ENCODE data around the gene IFFO2. TPM values are rescaled to one million over a fixed set of nuclear protein-coding genes. Genes with fewer than 3 reads are reported as not detected.

IFFO2 gene
- polyA plus RNA-seq, 1 of the 3 experiments (the other 2 are of a cell fraction): 10.5 TPM

DNA sequence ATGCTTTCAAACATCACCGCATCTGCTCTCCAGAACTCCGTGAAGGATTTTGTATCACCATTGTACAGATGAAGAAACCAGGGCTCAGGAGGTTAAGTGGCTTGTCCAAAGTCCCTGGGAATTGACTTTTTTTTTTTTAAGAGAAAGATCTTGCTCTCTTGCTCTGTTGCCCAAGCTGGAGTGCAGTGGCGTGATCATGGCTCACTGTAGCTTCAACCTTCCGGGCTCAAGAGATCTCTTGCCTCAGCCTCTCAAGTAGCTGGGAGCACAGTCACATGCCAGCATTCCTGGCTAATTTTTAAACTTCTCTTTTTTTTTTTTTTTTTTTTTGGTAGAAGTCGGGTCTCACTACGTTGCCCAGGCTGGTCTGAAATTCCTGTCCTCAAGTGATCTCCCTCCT, 90.2 kb downstream of the IFFO2 start:
- DNase-seq: no peak
- H3K9me2 ChIP-seq: no peaks in the 10 kb centered on the region
- H3K4me2 ChIP-seq: no peak overlapping the region
- no peaks in the 10 kb centered on the region for H3K36me3 ChIP-seq (replicated peaks in 1 of 2; ENCODE audit: control insufficient read depth in 1 of 2, insufficient read depth in 2 of 2, low read length in 1 of 2)
- no peaks in the 10 kb centered on the region for H3F3A ChIP-seq (replicated peaks; ENCODE audit: insufficient read depth)
- TF ChIP-seq EZH2phosphoT487 (IDR thresholded peaks at IDR 0.05; ENCODE audit: borderline replicate concordance, low read depth) (no peak), YY1 (IDR thresholded peaks at IDR 0.05; ENCODE audit: low read depth) (no peak), POLR2AphosphoS5 (IDR thresholded peaks at IDR 0.05; ENCODE audit: low read depth, low read length) (no peak), USF2 (IDR thresholded peaks at IDR 0.05; ENCODE audit: borderline replicate concordance, low read depth, low read length) (no peak), NRF1 (IDR thresholded peaks at IDR 0.05; ENCODE audit: low read depth, low read length) (no peak), FOXM1 (IDR thresholded peaks at IDR 0.05; ENCODE audit: low read depth) (no peak), REST (IDR thresholded peaks at IDR 0.05; ENCODE audit: low read depth, low read length) (no peak)
- TF ChIP-seq, protein P1, sequence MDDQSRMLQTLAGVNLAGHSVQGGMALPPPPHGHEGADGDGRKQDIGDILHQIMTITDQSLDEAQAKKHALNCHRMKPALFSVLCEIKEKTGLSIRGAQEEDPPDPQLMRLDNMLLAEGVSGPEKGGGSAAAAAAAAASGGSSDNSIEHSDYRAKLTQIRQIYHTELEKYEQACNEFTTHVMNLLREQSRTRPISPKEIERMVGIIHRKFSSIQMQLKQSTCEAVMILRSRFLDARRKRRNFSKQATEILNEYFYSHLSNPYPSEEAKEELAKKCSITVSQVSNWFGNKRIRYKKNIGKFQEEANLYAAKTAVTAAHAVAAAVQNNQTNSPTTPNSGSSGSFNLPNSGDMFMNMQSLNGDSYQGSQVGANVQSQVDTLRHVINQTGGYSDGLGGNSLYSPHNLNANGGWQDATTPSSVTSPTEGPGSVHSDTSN (IDR thresholded peaks at IDR 0.05): no peak
- TF ChIP-seq, protein P2, sequence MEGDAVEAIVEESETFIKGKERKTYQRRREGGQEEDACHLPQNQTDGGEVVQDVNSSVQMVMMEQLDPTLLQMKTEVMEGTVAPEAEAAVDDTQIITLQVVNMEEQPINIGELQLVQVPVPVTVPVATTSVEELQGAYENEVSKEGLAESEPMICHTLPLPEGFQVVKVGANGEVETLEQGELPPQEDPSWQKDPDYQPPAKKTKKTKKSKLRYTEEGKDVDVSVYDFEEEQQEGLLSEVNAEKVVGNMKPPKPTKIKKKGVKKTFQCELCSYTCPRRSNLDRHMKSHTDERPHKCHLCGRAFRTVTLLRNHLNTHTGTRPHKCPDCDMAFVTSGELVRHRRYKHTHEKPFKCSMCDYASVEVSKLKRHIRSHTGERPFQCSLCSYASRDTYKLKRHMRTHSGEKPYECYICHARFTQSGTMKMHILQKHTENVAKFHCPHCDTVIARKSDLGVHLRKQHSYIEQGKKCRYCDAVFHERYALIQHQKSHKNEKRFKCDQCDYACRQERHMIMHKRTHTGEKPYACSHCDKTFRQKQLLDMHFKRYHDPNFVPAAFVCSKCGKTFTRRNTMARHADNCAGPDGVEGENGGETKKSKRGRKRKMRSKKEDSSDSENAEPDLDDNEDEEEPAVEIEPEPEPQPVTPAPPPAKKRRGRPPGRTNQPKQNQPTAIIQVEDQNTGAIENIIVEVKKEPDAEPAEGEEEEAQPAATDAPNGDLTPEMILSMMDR (IDR thresholded peaks at IDR 0.05): no peak
- TF ChIP-seq, protein P3, sequence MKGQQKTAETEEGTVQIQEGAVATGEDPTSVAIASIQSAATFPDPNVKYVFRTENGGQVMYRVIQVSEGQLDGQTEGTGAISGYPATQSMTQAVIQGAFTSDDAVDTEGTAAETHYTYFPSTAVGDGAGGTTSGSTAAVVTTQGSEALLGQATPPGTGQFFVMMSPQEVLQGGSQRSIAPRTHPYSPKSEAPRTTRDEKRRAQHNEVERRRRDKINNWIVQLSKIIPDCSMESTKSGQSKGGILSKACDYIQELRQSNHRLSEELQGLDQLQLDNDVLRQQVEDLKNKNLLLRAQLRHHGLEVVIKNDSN (IDR thresholded peaks at IDR 0.05; ENCODE audit: borderline replicate concordance, low read depth): no peak
- TF ChIP-seq, protein P4, sequence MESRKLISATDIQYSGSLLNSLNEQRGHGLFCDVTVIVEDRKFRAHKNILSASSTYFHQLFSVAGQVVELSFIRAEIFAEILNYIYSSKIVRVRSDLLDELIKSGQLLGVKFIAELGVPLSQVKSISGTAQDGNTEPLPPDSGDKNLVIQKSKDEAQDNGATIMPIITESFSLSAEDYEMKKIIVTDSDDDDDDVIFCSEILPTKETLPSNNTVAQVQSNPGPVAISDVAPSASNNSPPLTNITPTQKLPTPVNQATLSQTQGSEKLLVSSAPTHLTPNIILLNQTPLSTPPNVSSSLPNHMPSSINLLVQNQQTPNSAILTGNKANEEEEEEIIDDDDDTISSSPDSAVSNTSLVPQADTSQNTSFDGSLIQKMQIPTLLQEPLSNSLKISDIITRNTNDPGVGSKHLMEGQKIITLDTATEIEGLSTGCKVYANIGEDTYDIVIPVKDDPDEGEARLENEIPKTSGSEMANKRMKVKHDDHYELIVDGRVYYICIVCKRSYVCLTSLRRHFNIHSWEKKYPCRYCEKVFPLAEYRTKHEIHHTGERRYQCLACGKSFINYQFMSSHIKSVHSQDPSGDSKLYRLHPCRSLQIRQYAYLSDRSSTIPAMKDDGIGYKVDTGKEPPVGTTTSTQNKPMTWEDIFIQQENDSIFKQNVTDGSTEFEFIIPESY (IDR thresholded peaks at IDR 0.05; ENCODE audit: borderline replicate concordance, low read depth): no peak
- POLR2A ChIA-PET: no interaction called here
- no peaks in the 10 kb centered on the region for H3K4me1 ChIP-seq (ENCODE audit: control insufficient read depth in 1 of 2, insufficient read depth in 2 of 2, low read depth in 1 of 2, low read length in 1 of 2)
- no peaks in the 10 kb centered on the region for H3K9me3 ChIP-seq
- no peaks in the 10 kb centered on the region for H4K20me1 ChIP-seq (ENCODE audit: insufficient read depth)
- H3K27me3 ChIP-seq (ENCODE audit: insufficient read depth): peaks cover 18% of the 10 kb centered on the region; the same call in 1 of the 2 replicates
- H3K79me2 ChIP-seq (ENCODE audit: insufficient read depth): no peaks in the 10 kb centered on the region
- no peak overlapping the region for H3K9ac ChIP-seq
- no peak overlapping the region for H3K27ac ChIP-seq (ENCODE audit: low read depth in 2 of 2, low read length in 1 of 2)
- WGBS (ENCODE audit: low lambda C conversion rate): 60% methylated on average over 6 of the region's 6 CpGs
- CTCF ChIA-PET: interaction anchor here (0.6 to 25.9 kb wide), 4 partner anchors 8 to 268 kb away, joined by 3 to 350 read pairs (median 4); no protein-coding TSS in a partner anchor
- H3K4me3 ChIP-seq (ENCODE audit: low read depth in 2 of 2, low read length in 1 of 2): no peak overlapping the region
- H2AFZ ChIP-seq (ENCODE audit: low read depth): no peak overlapping the region

Measured in SK-N-SH (cell line).